DMS79 treated with DMSO at 0.1 percent for 48 hours (cell line): ENCODE data around the gene CACNA1C.
A peak's percentile ranks its signal among the peaks of the same experiment; 100 is the strongest.

ENCODE experiments used
- DNase-seq: peaks from one replicate; lab custom pipeline; 2025; lab: John Stamatoyannopoulos, UW

Gene CACNA1C

DNA sequence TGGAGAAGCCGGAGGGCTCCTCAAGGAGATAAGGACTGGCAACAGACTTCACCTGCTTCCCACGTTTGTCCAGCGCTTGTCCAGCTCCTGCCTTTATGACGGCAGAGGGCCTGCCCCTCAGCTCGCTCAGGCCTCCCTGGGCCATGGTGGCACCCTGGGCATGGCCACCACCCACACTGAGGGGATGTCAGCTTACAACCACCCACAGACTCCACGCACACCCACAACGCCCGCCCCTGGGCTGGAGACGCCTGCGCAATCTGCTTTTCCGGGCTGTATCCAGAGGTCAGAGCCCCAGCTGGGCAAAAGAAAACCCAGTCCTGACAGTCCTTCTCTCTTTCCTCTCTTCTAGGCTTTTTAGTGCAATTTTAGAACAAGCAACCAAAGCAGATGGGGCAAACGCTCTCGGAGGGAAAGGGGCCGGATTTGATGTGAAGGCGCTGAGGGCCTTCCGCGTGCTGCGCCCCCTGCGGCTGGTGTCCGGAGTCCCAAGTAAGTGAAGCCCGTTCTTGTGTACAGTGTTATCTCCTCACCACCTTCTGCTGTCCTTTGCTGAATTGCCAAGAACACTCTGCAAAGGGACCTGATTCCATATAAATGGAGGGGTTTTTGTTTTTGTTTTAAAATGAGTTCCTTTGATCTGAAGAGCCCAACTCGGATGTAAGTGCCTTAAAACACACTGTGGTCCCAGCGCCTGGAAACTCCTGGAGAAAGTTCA, 404.6 kb downstream of the CACNA1C start:
- no peak for DNase-seq

DNA sequence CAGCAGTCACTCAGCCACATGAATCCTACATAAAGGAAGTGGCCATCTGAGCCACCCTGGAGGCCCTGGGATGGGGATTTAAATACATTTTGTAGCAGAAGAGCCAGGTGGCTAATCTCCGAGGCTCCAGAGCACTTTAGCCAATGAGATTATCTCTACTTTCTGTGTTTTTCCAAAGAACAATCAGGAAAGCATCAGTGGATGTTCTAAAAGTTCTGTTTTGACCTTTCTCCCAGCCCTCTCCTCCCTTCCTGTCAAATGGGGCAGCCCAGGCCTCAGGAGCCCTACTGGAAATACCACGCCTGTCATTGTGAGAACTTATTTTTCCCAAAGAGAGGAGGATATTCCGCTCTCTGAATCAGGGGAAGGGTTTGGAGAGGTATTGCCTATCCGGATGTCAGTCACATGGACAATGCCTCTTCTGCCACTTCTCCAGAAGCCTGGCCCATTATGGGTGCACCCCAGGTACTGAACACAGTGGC, 405.2 kb downstream of the CACNA1C start:
- DNase-seq = no peak

DNA sequence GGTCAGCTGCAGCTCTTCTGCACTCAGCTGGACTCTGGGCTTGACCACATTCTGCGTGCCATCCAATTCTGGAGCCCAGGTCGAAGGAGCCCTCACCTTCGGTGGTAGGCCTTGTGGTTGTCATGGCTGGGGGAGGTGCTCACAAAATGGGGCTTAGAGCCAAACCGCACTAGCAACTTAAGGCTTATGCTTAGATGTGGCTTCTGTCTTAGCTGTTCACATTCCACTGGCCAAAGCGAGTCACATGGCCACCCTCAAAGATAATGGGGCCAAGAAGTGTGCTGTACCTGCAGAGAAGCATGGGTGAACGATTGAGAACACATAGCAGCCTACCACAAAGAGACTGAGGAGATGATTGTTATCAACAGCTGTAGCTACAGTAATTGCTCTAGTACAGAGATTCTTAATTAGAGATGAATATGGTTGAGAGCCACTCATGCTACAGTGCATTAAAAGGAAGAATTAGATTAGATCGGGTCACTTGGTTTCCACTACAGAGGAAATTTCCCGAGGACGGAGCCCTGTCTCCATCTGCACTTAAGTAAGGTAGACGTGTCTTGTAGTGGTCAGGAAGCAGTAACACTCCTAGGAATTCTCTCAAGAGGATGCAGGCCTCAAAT, 407.4 kb downstream of the CACNA1C start:
- peak; percentile 98 for DNase-seq

DNA sequence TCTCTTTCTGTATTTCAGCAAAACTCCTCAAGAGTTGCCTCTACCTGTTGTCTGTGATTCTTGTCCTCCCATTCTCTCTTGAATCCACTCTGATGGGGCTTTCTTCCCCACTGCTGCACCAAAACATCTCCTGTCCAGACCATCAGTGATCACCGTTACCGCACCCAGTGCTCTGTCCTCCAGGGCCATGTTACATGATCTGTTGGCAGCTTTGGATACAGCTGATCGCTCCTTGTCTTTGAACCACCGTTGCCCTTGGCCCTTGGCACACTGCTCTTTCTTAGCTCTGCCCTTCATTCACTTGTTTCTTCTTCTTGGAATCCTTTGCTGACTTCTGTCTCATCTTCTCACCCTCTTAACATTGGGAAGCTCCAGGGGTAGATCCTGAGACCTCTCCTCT, 408.3 kb downstream of the CACNA1C start:
- DNase-seq = no peak

DNA sequence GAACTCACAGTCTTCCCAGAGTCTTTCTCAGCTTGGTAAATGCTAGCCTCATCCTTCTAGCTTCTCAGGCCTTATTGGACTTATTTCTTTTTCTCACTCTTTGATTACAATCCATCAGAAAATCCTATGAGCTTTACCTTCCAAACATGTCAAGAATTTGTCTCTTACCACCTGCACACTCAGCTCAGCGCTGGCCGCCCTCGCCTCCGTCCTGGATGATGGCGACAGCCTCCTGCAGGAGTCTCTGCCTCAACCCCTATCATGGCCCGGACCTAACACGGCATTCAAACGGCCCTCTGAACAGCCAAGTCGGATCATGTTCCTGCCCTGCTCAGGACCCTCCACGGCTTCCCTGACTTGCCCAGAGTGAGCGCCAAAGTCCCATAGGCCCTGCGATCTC, 408.9 kb downstream of the CACNA1C start:
- DNase-seq = no peak

DNA sequence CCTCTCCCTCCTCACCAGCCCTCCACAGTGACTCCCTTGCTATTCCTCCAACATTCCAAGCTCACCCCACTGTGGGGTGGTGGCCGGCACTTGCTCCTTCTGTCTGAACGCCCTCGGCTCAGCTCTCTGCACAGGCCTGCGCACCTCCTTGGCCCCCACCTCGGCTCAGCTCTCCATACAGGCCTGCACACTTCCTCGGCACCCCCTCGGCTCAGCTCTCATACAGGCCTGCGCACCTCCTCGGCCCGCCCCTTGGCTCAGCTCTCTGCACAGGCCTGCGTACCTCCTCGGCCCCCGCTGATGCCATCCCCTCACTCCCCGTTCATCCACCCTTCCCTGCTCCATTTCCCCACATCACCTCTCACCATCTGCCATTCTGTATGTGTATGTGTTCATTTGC, 409.3 kb downstream of the CACNA1C start:
- DNase-seq = no peak

DNA sequence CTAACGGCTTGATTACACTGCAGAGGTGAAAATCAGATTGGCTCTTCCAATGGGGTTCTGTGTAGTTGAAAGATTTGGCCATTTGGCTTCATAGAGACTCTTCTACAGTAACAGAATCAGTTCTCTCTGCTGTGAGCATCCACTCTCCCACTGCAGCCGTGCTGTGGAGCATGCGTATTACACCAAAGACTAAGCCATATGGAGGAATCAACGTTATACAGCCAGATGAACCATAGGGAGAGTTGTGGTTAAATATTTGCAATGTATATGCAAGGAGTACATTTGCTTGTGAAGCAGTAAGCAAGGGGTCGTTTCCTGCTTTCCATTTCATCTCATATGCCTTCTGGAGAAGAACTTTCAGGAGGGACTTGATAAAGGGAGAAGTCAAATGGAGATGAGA, 410.9 kb downstream of the CACNA1C start:
- DNase-seq = no peak

DNA sequence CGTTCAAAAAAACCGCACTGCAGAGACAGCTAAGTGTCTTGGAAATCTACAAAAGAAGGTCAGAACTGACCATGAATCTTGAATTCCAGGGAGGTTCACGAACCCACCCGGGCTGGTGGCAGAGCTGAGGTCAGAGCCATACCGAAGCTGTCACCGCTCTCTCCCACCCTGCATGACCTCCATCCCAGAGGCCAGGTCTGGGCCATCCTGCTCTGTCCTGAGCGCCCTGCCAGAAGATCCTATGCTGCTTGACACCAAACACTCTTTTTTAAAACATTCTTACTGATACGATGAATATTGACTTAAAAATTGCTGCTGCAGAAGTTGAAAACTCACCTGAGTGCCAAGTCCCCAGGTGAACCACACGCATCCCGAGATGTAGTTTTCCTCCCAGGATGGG, 412.9 kb downstream of the CACNA1C start:
- no peak for DNase-seq

DNA sequence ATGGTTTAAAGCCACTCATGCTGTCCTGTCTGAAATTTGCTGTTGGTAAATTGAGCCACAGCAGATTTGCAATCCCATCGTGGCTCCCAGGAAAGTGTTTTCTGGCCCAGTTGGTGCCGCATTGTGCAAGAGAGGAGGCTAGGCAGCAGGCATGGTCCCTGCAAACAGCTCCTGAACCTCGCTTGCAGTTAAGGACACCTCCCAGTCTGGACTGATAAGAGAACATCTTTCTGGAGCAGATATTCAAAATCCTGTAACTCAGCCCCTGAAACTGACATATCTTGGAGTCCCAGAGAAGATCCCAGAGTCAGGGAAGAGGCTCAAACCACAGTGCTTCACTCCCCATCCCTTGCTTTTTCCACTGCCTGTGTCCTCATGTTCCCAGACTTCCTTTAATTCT, 413.4 kb downstream of the CACNA1C start:
- no peak for DNase-seq

DNA sequence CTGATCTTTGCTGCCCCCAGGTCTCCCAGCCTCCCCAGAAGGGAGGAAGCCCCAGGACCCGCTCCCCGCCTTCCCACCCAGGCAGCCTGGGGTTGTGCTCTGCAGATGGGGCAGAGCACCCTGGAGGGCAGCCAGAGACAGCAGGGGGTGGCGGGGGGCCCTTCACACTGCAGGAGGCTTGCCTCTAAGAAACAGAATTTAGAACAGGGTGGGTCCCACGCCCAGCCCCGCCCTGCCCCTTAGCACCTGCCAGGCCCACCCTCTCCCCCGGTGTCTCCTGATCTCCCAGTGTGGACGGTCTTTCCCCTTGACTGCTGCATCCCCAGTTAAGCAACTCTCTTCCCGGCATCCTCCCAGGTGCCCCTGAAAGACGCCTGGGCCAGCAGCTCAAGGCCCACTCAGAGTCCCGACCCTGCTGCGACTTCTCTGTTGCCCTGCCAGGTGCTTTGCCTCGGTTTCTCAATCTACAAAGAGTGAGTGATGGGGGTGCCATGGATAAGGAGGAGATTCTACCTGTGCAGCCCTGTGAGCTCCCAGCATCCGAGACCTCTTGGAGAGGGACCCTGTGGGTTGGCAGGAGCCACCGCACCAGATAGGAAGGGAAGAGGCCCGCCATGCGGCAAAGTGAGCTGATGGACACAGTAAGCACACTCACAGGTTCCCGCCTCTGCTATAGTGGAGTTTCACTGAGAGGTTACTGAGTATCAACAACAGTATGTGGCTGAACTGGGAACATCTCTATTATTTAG, 414.8 kb downstream of the CACNA1C start:
- no peak for DNase-seq

DNA sequence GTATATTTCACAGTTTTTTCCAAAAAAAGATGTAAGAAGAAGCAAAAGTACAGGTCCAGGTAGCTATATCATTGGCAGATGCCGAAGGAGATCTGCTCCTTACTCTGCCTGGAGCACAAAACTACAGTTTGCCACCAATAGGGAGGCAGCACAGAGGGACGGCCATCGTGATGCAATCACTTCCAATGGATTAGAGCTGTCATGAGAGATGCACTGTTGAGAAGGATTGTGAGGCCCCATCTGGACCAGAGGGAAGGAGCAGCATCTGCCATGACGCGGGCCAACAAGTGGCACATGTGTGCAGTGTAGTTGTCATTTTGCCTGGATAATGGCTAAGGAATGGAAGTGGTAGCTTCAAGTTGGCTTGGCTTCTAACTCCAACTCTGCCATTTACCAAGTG, 423.2 kb downstream of the CACNA1C start:
- DNase-seq = no peak

DNA sequence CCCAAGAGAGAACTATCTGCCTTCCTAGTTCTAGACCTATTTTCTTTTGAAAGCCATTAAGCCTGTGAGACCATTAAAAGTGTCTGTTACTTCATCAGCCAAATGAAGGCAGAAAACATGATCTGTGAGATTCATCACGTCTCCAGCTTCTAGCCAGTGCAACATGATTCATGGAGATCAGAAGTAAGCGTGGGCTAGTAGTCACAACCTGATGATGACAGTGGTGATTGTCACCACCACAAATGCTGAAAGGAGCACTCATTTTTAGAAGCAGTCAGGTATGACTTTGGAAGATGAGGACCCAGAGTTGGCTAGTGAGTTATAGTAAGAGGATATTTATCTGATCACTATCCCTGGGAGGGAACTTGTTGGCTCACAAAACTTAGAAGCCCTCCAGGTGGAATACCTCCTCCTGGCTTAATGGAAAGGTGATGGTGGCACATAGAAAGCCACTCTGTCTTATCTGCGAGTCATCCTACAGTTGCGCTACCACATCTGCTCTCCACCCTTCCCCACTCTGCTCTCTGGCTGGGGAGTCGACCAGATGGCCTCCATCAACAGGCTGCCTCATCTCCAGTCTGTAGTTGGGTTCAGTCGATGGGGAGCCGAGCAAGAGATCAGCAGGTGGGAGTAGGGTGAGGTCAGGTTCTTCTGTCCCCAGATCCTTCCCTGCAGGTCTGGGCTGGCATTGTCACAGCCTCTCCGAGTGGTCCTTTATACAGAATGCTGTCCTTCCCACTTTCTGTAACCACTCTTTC, 424.4 kb downstream of the CACNA1C start:
- DNase-seq = no peak

DNA sequence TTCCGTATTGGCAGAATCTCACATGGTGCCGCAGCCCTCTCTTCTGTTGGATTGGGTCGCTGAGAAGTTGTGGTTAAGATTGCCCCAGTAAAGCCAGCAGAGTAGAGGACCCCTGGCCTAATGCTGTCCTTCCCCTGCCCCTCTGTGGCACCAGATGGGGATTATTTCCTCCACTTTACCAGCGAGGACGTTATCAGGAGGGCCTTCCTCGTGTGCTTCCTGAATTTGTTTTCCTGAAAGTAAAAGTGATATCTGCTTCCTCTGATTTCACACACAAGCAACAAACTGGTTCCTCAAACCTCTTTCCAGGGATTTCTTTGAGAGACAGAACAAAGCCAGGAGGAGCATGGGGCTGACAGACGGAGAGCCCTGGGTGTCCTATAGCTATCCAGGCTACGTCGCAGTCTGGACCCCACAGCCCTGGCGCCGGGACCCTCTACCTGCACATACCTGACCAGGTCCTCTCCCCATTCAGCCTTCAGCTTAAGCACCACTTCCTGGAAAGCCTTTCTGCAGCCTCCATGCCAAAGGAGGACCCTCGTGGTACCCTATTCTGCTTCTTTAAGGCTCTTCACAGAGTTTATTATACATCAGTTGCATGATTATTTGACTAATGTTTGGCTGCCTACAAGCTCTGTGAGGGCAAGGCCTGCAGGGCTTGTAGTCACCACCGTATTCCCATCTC, 427.2 kb downstream of the CACNA1C start:
- no peak for DNase-seq

DNA sequence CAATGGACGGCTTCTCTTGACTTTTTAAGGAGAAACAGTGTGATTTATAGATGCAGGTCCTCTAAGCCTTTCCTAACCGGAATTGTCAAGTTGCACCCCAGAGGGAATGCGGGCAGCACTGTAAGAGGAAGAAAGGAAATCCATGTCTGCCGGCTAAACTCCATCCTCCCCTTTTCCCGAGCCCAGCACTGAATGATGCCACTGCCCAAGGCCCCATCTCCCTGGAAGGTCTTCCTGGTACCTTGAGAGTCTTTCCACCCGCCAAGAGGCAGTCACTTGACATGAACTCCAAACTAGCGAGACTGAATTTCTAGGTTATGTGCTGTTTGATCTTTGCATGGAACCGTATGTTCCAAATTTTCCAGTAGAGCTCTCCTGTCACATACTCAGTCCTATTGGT, 428.6 kb downstream of the CACNA1C start:
- no peak for DNase-seq

DNA sequence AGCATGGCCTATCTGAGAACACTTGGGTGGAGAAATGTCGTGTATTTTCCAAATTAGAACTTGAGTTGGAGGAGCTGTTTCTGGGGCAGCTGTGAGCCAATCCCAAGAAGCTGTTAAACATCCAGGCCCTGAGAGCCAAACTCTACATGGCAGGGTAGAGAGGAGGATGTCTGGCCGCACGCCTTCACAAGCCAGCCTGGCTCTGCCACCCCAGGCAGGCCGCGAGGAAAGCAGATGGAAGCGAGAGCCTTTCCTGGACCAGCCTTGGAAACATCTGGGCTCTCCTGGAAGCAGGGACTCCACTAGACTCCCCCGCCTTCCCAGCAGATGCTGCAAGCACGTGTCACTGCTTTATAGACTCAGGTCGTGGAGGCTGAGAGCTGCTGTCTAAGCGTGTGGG, 429.2 kb downstream of the CACNA1C start:
- DNase-seq = no peak

DNA sequence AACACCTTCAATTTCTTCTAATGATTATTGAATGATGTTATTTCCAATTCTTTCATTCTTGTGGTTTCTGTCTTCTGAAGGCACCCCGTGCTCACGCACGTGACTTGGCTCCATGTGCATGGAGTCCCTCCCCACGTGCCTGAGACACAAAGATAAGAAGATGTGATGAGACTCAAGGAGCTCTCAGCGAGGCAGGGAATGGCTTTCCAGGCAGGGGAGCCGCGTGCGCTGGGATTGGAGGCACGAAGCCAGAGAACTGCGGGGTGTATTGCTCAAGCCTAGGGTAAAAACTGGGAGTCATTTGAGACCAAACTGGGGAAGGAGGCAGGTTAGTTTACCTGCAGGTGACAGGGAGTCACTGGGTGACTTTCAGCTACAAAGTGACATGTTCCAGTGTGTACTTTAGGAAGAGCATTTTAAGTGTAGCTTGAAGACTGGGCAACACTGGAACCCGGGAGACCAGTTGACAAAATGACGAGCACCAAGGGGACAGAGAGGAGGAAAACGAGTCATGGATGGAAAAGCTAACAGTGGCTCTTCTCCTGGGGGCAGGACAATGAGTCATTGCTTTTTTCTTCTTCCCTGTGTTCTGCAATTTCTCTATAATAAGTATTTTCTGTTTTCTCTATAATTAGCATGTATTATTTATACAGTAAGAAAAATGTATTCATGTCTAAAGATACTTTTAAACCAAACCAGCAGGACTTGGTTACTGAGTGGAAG, 430.3 kb downstream of the CACNA1C start:
- peak; percentile 23 for DNase-seq

DNA sequence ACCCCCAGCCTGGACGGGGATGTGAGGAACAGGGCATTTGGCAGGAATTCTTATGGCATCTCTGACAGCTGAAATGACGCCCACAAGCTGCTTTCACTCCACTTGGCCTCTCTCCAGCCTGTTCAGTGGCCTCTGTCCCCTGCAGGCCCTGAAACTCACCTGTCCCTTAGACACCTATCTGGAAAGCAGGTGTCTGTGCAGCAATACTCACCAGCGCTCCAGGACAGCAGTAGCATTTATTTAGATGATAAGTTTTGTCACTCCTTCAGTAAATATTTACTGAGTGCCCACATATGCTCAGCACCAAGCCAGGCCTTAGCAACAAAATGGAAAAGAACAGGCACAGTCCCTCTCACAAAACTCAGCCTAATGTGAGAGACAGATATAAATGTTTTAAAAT, 430.9 kb downstream of the CACNA1C start:
- DNase-seq = no peak

DNA sequence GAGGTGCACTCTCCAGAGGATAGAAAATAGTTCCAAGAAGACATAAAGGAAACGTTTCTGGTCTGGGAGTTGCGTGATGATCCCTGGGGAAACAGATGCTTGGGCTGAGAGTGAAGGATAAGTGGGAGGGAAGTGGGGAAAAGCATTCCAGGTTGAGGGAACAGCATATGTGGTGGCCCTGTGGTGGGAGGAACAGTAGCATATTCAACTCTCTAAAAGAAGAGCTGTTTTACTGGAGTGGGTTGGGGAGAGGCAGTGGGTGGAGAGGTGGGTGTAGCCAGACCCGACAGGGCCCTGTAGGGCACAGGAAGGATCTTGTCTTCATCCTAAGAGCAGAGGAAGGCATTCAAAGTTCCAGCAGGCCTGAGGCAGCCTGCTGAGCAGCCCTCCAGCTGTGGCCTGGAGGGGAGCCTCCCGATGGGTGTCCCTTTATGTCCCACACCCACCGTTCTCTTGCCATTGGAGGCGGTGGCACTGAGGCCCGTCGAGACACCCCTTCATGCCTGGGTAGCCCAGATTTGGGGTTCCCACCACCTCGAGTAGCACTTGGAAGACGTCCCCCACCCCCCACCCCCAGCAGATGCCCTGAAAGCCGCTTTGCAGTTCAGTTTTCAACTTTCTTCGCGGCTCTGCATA, 431.5 kb downstream of the CACNA1C start:
- no peak for DNase-seq

DNA sequence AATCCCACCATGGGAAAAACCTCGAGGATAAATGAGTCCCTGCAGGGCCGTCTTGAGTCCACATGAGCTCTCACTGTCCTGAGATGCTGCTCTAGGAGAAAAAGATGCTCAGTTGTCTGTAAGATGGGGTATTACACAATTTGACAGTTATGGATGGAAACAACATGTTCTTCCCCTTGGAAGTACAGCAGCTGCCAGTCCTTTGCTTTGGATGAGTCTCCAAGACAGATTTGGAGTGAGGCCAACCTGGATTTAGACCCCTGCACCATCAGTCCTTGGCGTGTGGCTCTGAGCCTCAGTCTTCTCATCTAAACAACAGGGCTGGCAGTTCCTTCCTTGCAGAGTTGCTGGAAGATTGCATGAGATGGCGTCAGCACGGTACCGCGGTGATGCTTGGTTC, 432.9 kb downstream of the CACNA1C start:
- DNase-seq = no peak

DNA sequence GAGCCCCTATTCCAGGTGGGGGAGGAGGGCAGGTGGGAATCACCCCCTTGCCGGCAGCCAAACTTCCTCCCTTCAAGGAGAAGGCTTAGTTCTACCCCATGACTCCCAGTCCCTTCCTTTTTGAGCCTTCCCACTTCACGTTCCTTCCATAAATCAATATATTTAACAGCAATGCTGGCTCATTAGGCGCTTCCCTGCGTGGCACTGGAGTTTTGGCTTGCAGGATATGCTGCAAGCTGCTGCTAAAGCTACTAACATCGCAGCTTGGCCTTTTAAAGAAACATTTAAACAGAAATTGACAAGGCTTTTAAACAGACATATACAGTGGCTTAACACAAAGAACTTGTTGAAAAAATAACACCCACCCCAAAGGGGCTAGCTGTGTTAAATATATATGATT, 434.0 kb downstream of the CACNA1C start:
- DNase-seq = no peak

DNA sequence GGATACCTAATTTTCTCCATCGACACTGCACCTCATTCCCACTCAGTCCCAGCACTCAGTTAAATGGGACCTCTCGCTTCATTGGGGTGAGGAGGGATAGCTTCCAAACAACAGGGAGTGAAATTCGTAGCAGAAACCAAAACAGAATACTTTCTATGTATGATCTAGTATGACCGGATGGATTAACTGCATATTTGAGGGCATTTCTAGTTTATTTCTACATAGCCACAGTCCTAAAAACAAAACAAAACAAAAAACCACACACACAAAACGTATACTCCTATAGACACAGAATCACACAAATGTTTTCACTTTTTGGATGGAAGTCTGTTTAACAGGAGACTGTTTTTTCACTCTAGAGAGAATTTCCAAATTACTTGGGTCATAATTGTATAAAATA, 434.5 kb downstream of the CACNA1C start:
- DNase-seq = no peak
